ENCODE measurements around the gene NSUN6.
A peak's percentile ranks its signal among the peaks of the same experiment; 100 is the strongest.

NSUN6 gene

GRCh38 chr10:18651324-18652007, at the start of gene NSUN6:
Gene NSUN6 (minus strand): TSS chr10:18651587. CDS start chr10:18651203, 384 bp downstream.
- DNase-seq: peak; percentile 93 to 94

- DNase-seq: no peak
Measured at GRCh38 chr10:18699849-18700840, 48.8 kb upstream of the NSUN6 start.

- DNase-seq: no peak
Measured at GRCh38 chr10:18690541-18690940, 39.2 kb upstream of the NSUN6 start.

- DNase-seq: no peak
Measured at GRCh38 chr10:18689498-18689897, 38.1 kb upstream of the NSUN6 start.

- DNase-seq: no peak
Measured at GRCh38 chr10:18687706-18688105, 36.3 kb upstream of the NSUN6 start.

GRCh38 chr10:18687195-18687594, 35.8 kb upstream of the NSUN6 start:
- DNase-seq: no peak

GRCh38 chr10:18685555-18685954, 34.2 kb upstream of the NSUN6 start:
- DNase-seq: no peak

GRCh38 chr10:18684953-18685352, 33.6 kb upstream of the NSUN6 start:
- DNase-seq: no peak

GRCh38 chr10:18684416-18684815, 33.0 kb upstream of the NSUN6 start:
- DNase-seq: no peak

- DNase-seq: no peak
Measured at GRCh38 chr10:18683427-18683826, 32.0 kb upstream of the NSUN6 start.

GRCh38 chr10:18681971-18682411, 30.6 kb upstream of the NSUN6 start:
- no peak for DNase-seq

- DNase-seq: no peak
Measured at GRCh38 chr10:18681366-18681765, 30.0 kb upstream of the NSUN6 start.

- no peak for DNase-seq
Measured at GRCh38 chr10:18680754-18681153, 29.4 kb upstream of the NSUN6 start.

- DNase-seq: no peak
Measured at GRCh38 chr10:18675086-18675801, 23.9 kb upstream of the NSUN6 start.

GRCh38 chr10:18668026-18668425, 16.6 kb upstream of the NSUN6 start:
- DNase-seq: no peak

GRCh38 chr10:18666810-18667209, 15.4 kb upstream of the NSUN6 start:
- no peak for DNase-seq

GRCh38 chr10:18665815-18666558, 14.6 kb upstream of the NSUN6 start:
- no peak for DNase-seq

GRCh38 chr10:18664841-18665478, 13.6 kb upstream of the NSUN6 start:
- no peak for DNase-seq

GRCh38 chr10:18660816-18661431, 9.5 kb upstream of the NSUN6 start:
- no peak for DNase-seq

- peak in 1 of 2 donors; percentile 36 for DNase-seq
Measured at GRCh38 chr10:18659819-18660535, 8.6 kb upstream of the NSUN6 start.
